HG03342 (cell line): ENCODE data around the gene CAPN6.

Experiments
- ATAC-seq: cut with Tn5 transposase; IDR thresholded peaks from one replicate; pipeline ENCODE4 v1.9.1; 2021; ENCODE audit warnings: mild to moderate bottlenecking, moderate library complexity; ENCODE audit not compliant: unreplicated experiment

CAPN6 gene

GRCh38 chrX:111270339-111270738, at the start of gene CAPN6:
Gene CAPN6, minus strand, starts transcription at chrX:111270483. Its CDS starts 6,547 bp downstream, at chrX:111263936.
- ATAC-seq = no peak

GRCh38 chrX:111319451-111319850, 49.2 kb upstream of the CAPN6 start:
- no peak for ATAC-seq

- no peak for ATAC-seq
Measured at GRCh38 chrX:111318901-111319300, 48.6 kb upstream of the CAPN6 start.

- ATAC-seq = no peak
Measured at GRCh38 chrX:111309083-111309482, 38.8 kb upstream of the CAPN6 start.

GRCh38 chrX:111308039-111308438, 37.8 kb upstream of the CAPN6 start:
- no peak for ATAC-seq

GRCh38 chrX:111302284-111302683, 32.0 kb upstream of the CAPN6 start:
- no peak for ATAC-seq

- ATAC-seq = no peak
Measured at GRCh38 chrX:111288841-111289240, 18.6 kb upstream of the CAPN6 start.

- no peak for ATAC-seq
Measured at GRCh38 chrX:111284631-111285293, 14.5 kb upstream of the CAPN6 start.

- no peak for ATAC-seq
Measured at GRCh38 chrX:111283446-111283845, 13.2 kb upstream of the CAPN6 start.

- no peak for ATAC-seq
Measured at GRCh38 chrX:111282991-111283390, 12.7 kb upstream of the CAPN6 start.

GRCh38 chrX:111282139-111282538, 11.9 kb upstream of the CAPN6 start:
- ATAC-seq = no peak

GRCh38 chrX:111268506-111268905, 1.8 kb downstream of the CAPN6 start:
- no peak for ATAC-seq

GRCh38 chrX:111265486-111265885, 4.8 kb downstream of the CAPN6 start:
- no peak for ATAC-seq

GRCh38 chrX:111264385-111264784, 5.9 kb downstream of the CAPN6 start:
- no peak for ATAC-seq

- ATAC-seq = no peak
Measured at GRCh38 chrX:111262086-111262485, 8.2 kb downstream of the CAPN6 start.

- no peak for ATAC-seq
Measured at GRCh38 chrX:111260451-111260850, 9.8 kb downstream of the CAPN6 start.

- no peak for ATAC-seq
Measured at GRCh38 chrX:111259559-111259958, 10.7 kb downstream of the CAPN6 start.

GRCh38 chrX:111257733-111258132, 12.6 kb downstream of the CAPN6 start:
- ATAC-seq = no peak

GRCh38 chrX:111254896-111255693, 15.2 kb downstream of the CAPN6 start:
- ATAC-seq = no peak

- no peak for ATAC-seq
Measured at GRCh38 chrX:111244235-111244750, 26.0 kb downstream of the CAPN6 start.

GRCh38 chrX:111216293-111216801, 53.9 kb downstream of the CAPN6 start:
- no peak for ATAC-seq

GRCh38 chrX:111207851-111208250, 62.4 kb downstream of the CAPN6 start:
- ATAC-seq = no peak
